HPDE6-E6E7 (cell line): Measurements from ENCODE around the gene FKBP10.
"Not testable (repeated sequence)": the region's sequence is repeated elsewhere in the genome, so short reads cannot be mapped to it uniquely, and the experiment has no call there.

Experiments
- DNase-seq: peaks from one replicate; pipeline ENCODE4 v3.0.0; 2011; ENCODE audit warnings: missing footprints; ENCODE audit errors: extremely low spot score

FKBP10 gene

DNA sequence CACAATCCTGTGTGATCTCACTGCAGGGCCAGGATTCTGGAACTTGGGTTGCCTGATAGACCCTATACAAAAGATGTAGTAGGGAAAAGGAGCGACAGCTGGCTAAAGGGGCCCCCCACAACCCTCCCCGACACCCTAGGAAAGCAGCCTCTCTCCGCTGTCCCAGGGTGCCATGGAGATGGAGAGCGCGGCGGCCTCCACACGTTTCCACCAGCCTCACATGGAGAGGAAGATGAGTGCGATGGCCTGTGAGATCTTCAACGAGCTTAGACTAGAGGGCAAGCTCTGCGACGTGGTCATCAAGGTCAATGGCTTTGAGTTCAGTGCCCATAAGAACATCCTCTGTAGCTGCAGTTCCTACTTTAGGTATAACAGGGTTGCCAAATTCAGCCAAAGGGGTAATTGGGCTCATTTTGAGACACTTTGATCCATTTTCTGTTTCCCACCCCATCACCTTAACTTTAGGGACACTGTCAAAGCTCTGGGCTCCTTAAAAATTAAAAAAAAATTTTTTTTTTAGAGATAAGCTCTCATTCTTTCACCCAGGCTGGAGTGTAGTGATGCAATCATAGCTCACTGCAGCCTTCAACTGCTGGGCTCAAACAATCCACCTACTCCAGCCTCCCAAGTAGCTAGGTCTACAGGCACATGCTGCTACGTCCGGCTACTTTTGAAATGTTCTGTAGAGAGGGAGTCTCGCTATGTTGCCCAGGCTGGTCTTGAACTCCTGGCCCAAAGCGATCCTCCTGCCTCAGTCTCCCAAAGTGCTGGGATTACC, 25.1 kb downstream of the FKBP10 start, which contains the start of gene KLHL10:
Gene KLHL10, plus strand, starts transcription at position 65 of the 778 bp plus-strand sequence. Its CDS starts 108 bp downstream, at position 173.
- DNase-seq = no peak

- not testable (repeated sequence) for DNase-seq
Observed at GRCh38 chr17:41839448-41839847, 26.6 kb downstream of the FKBP10 start.

- DNase-seq = not testable (repeated sequence)
Observed at GRCh38 chr17:41840781-41841180, 28.0 kb downstream of the FKBP10 start.

- DNase-seq = no peak
Observed at GRCh38 chr17:41844971-41845370, 32.2 kb downstream of the FKBP10 start.

DNA sequence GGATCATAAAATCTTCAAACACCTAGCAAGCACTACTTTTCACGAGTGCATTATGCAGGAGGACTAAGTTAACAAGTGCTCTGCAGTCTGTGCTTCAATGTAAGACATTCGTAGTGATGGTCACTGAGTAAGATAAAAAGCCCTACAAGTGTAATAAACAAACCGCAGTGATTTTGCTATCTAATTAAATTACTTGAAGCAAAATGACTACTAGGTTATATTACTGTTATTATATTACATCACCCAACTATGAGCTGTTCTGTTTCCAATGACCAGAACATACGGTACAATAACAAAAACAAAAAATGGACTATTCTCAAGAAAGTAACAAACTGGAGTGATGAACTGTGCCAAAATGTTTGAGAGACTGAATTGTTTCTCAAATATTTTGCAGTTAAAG, 36.0 kb downstream of the FKBP10 start:
- no peak for DNase-seq

GRCh38 chr17:41849251-41849990, 36.6 kb downstream of the FKBP10 start:
- DNase-seq = no peak

GRCh38 chr17:41851382-41851781, 38.6 kb downstream of the FKBP10 start:
- not testable (repeated sequence) for DNase-seq

GRCh38 chr17:41860254-41860931, 47.6 kb downstream of the FKBP10 start:
- no peak for DNase-seq

- DNase-seq = no peak
Observed at GRCh38 chr17:41863074-41863848, 50.5 kb downstream of the FKBP10 start.

DNA sequence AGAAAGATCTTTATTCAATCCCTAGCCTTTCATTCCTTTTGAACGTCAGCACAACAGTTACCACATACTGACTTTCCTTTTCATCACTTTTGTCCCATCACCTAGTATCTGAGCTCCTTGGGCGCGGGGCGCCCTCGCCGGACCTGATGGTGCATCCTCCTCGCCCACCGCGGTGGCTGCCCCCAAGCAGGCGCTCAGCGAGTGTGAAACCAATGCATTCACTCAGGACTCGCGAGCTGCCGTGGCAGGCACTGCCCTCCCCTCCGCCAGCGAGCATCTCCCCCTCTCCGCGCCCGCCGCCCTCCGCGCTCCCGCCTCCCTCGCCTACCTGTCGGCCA, 51.7 kb downstream of the FKBP10 start:
- no peak for DNase-seq

GRCh38 chr17:41864836-41865595, 52.2 kb downstream of the FKBP10 start, which contains the start of gene KLHL11:
Gene KLHL11 (minus strand): TSS chr17:41865423. CDS start chr17:41865370, 53 bp downstream.
- peak; percentile 93 for DNase-seq

DNA sequence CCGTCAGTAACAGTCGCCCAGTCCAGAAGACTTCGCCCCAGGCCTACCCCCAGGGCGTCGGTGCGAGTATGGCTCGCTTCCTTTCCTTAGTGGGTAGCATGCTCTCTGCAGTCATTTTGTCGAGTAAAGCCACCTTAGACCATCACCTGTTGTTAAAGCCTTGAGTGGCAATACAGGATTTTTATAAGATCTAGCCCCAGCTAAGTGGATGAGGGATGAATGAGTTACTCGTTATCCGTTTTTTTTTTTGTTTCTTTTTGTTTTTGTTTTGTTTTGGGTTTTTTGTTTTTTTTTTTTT, 52.7 kb downstream of the FKBP10 start:
- DNase-seq = no peak

- DNase-seq = no peak
Observed at GRCh38 chr17:41868568-41868967, 55.8 kb downstream of the FKBP10 start.

DNA sequence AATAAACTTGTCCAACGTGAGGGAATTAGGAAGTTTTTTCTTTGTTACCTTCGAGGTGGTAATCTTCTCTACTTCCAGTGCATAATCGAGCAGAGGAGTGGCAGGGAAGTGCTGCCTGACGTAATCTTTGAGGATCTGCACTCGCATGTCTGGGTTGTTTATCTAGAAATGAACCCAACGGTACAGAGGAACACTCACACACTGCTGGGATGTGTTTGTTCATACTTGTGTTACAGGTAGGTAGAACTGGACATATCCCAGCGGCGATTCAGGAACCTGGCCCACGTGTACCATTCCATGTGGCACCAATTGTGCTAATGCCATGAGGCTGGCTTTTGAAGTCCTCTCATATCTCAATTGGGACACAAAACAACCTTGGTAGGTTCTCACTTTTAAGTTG, 56.6 kb downstream of the FKBP10 start:
- no peak for DNase-seq

- no peak for DNase-seq
Observed at GRCh38 chr17:41870097-41870496, 57.3 kb downstream of the FKBP10 start.

DNA sequence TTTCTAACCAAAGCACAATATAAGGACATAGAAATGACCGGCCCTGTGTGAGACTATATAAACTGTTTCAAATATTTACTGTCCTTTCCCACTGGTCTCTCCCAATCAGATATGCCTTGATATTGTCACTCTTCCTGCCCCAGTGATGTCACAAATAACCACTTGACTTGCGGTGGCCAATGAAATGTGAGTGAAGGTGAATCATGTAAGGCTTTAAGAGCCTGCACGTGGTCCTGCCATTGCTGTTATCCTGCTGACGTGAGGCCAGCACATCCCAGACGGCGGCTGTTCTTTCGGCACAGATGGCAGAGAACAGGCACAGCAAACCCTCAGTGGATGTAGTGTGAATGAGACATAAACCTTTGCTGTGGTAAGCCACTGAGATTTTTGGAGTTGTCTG, 57.8 kb downstream of the FKBP10 start:
- DNase-seq = no peak

- no peak for DNase-seq
Observed at GRCh38 chr17:41871789-41872188, 59.0 kb downstream of the FKBP10 start.
